LNCaP clone FGC (cell line): ENCODE results near the gene CHST8.
"Not testable (repeated sequence)": the region's sequence is repeated elsewhere in the genome, so short reads cannot be mapped to it uniquely, and the experiment has no call there.

Source experiments
- DNase-seq: peaks from one replicate; pipeline ENCODE4 v3.0.0-alpha.2; 2011; ENCODE audit warnings: low read depth
- H3K4me3 ChIP-seq: 2 replicates; pipeline ENCODE4 v1.5.1; 2011; ENCODE audit warnings: mild to moderate bottlenecking, low read depth, low read length, control low read depth
- TF ChIP-seq, protein P1 (sequence below): IDR thresholded peaks from 2 replicates; pipeline ENCODE4 v1.5.1; 2012; ENCODE audit warnings: mild to moderate bottlenecking; ENCODE audit not compliant: control insufficient read depth, insufficient read depth; ENCODE audit errors: extremely low read depth

Gene CHST8

GRCh38 chr19:33690378-33691029, 68.8 kb downstream of the CHST8 start:
- TF ChIP-seq, protein P1, sequence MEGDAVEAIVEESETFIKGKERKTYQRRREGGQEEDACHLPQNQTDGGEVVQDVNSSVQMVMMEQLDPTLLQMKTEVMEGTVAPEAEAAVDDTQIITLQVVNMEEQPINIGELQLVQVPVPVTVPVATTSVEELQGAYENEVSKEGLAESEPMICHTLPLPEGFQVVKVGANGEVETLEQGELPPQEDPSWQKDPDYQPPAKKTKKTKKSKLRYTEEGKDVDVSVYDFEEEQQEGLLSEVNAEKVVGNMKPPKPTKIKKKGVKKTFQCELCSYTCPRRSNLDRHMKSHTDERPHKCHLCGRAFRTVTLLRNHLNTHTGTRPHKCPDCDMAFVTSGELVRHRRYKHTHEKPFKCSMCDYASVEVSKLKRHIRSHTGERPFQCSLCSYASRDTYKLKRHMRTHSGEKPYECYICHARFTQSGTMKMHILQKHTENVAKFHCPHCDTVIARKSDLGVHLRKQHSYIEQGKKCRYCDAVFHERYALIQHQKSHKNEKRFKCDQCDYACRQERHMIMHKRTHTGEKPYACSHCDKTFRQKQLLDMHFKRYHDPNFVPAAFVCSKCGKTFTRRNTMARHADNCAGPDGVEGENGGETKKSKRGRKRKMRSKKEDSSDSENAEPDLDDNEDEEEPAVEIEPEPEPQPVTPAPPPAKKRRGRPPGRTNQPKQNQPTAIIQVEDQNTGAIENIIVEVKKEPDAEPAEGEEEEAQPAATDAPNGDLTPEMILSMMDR = no peak
- no peak for DNase-seq
- H3K4me3 ChIP-seq = no peak overlapping the region

DNA sequence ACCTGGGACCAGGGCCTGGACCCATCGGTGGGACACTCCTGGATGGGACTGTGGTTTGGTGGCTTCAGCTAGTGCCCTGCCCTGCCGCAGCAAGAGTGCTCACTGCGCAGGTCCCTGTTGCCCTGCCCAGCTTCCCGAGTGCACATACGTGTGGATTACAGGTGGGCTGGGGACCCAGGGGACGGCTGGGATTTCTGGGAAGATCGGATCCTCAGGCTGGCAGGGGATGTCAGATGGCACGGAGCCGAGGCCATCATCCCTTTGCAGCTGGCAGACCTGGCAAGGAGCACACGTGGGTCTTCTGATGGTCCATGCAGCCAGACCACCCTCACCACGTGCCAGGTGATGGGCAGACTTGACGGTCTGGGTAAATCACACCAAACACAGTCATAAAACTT, 69.3 kb downstream of the CHST8 start:
- TF ChIP-seq, protein P1 = no peak
- H3K4me3 ChIP-seq = no peak overlapping the region
- no peak for DNase-seq

DNA sequence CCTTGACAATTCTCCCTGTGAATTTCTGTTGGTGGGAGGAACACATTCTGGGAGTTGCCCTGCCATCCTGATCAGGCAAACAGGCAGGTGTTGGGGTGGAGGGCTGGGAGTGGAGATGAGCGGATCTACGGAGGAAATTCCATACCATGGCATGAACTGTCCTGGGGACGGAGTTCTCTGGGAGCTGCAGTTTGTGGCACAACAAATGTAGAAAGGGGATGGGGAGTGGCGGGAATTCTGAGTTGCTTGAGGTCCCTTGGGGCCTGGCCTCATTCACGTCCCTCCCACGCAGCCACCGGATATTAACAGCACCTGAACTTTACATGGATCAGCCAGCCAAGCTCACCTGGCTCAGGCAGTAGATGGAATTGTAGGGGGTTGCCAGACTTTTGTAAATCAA, 70.0 kb downstream of the CHST8 start:
- no peak for DNase-seq
- TF ChIP-seq, protein P1 = no peak
- no peak overlapping the region for H3K4me3 ChIP-seq

DNA sequence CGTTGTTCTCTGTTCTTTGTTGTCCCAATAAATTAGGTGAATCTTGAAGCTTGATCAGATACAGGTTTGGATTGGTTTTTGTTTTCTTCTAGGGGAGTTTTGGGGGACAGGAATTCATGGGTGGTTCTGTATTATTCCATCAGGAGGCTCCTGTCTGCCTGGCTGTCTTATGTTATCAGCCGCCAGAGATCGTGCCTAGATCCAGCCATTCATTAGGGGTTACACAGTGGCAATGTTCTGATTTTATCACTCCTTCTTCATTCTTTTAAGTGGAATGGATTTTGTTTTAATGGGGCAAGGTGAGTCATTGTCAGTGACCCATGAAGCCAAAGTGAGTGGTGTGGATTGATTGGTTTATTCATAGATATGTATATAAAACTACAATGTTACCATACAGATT, 71.9 kb downstream of the CHST8 start:
- DNase-seq = no peak
- TF ChIP-seq, protein P1 = no peak
- H3K4me3 ChIP-seq = no peak overlapping the region

DNA sequence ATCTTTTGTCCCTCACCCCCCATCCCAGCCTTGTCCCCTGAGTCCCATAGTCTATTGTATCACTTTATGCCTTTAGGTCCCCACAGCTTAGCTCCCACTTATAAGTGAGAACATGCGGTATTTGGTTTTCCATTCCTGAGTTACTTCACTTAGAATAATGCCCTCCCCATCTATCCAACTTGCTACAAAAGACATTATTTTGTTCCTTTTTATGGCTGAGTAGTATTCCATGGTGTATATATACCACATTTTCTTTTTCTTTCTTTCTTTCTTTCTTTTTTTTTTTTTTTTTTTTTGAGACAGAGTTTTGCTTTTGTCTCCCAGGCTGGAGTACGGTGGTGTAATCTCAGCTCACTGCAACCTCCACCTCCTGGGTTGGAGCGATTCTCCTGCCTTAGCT, 73.8 kb downstream of the CHST8 start:
- DNase-seq, H3K4me3 ChIP-seq: not testable (repeated sequence)

DNA sequence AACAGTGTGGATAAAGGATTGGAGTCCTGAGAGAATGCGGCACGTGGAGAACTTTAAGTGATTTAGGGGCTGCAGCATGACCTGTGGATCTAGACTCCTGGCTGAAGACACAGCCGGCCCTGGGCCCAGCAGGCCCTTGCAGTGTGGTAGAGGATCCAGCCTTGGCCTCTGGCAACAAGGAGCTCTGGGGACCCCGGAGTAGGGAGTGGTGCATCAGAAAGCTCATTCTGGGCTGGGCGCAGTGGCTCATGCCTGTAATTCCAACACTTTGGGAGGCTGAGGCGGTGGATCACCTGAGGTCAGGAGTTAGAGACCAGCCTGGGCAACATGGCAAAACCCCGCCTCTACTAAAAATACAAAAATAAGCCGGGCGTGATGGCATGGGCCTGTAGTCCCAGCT, 76.0 kb downstream of the CHST8 start:
- DNase-seq = no peak
- no peak overlapping the region for H3K4me3 ChIP-seq
- TF ChIP-seq, protein P1 = no peak

DNA sequence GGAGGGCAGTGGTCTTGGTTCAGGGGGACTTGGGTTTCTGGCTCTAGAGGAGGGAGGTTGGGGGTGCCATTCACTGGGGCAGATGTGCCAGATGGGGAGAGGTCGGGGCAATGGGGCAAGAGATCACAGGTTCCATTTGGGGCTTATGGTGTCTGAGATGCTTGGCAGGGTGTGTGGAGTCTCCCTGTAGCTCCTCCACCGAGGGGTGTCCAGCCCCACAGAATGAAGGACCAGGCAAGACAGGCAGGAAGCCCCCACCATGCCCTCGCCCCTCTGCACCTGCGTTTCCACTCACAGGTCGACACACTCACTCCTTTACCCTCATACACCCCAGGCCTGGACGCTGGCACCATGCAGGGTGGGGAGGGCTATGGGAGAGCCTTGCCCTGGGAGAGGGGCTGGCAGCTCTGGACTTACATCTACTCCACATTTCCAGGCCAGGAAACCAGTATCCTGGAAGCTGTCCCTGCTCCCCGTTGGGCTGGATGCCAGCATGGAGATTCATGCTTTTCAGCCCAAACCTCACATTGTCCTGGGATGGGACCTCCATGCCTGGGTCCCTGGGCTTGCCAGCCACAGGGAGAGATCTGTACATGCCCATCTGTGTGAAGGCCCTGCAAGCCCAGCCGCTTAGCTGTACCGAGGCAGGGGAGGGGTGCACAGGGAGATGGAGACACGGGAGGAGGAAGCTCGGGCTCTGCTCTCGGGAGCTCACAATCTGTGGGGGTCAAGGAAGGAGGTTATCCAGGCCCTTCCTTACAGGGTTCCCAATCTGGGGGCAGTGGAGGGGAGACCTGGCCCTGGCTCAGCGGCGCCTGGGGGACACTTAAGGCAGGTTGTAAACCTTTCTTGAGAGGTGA, 77.1 kb downstream of the CHST8 start:
- DNase-seq = no peak

More for the DNA sequence above, 77.1 kb downstream of the CHST8 start:
- TF ChIP-seq, protein P1 = no peak
- H3K4me3 ChIP-seq = no peak overlapping the region
